Effector memory CD4-positive, alpha-beta T cell (primary cell): Measurements from ENCODE around the gene LYPD8.
"Not testable (repeated sequence)": the region's sequence is repeated elsewhere in the genome, so short reads cannot be mapped to it uniquely, and the experiment has no call there.

ENCODE experiments used
- DNase-seq, 3 donors: peaks; one replicate each; pipeline ENCODE4 v3.0.0-alpha.2; 2020
- H3K27ac ChIP-seq: 2 replicates; pipeline ENCODE4 v1.7.0; 2013; ENCODE audit warnings: mild to moderate bottlenecking, low read length, moderate library complexity; ENCODE audit not compliant: insufficient read depth, poor library complexity, severe bottlenecking
- H3K27me3 ChIP-seq: replicated peaks from 2 replicates; pipeline ENCODE4 v1.7.0; 2013; ENCODE audit warnings: mild to moderate bottlenecking, low read length; ENCODE audit not compliant: insufficient read depth, control insufficient read depth, poor library complexity, severe bottlenecking
- H3K36me3 ChIP-seq: 2 replicates; pipeline ENCODE4 v1.7.0; 2013; ENCODE audit warnings: mild to moderate bottlenecking, low read length, moderate library complexity; ENCODE audit not compliant: control insufficient read depth, insufficient read depth
- H3K4me1 ChIP-seq: 2 replicates; pipeline ENCODE4 v1.7.0; 2013; ENCODE audit warnings: low read length, mild to moderate bottlenecking; ENCODE audit not compliant: control insufficient read depth, insufficient read depth, poor library complexity, severe bottlenecking
- H3K4me3 ChIP-seq: 2 replicates; pipeline ENCODE4 v1.7.0; 2013; ENCODE audit warnings: low read length, low read depth, mild to moderate bottlenecking; ENCODE audit not compliant: insufficient read depth, poor library complexity, severe bottlenecking
- H3K9me3 ChIP-seq: 2 replicates; pipeline ENCODE4 v1.7.0; 2013; ENCODE audit warnings: mild to moderate bottlenecking, low read length, moderate library complexity; ENCODE audit not compliant: control insufficient read depth

The LYPD8 gene

GRCh38 chr1:248790456-248790855 is 34.9 kb upstream of the LYPD8 start:
- Histone ChIP-seq H3K9me3 (peaks cover 5% of the 10 kb centered on the region), H3K27me3 (no peaks in the 10 kb centered on the region), H3K4me3 (no peak overlapping the region), H3K36me3 (no peaks in the 10 kb centered on the region), H3K4me1 (no peaks in the 10 kb centered on the region), H3K27ac (no peak overlapping the region)
- DNase-seq, result no peak

DNA sequence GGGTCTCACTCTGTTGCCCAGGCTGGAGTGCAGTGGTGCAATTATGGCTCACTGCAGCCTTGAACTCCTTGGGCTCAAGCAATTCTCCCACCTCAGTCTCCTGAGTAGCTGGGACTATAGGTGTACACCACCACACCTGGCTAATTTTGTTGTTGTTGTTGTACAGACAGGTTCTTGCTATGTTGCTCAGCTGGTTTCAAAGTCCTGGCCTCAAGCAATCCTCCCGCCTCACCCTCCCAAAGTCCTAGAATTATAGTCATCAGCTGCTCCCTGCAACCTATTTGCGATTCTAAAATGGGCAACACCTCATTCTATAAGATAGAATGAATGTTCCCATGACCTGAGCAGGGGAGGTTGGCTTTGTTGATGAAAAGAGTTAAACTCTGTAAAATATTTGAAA is 33.8 kb upstream of the LYPD8 start:
- not testable (repeated sequence) for DNase-seq, H3K36me3 ChIP-seq, H3K4me1 ChIP-seq, H3K27ac ChIP-seq, H3K27me3 ChIP-seq, H3K4me3 ChIP-seq, H3K9me3 ChIP-seq

- no peaks in the 10 kb centered on the region for H3K36me3 ChIP-seq
- H3K9me3 ChIP-seq, result no peaks in the 10 kb centered on the region
- DNase-seq, result no peak
- H3K27ac ChIP-seq, result no peak overlapping the region
- no peaks in the 10 kb centered on the region for H3K4me1 ChIP-seq
- H3K4me3 ChIP-seq, result no peak overlapping the region
- H3K27me3 ChIP-seq, result no peaks in the 10 kb centered on the region
Measured at GRCh38 chr1:248788327-248788726, 32.8 kb upstream of the LYPD8 start.

DNA sequence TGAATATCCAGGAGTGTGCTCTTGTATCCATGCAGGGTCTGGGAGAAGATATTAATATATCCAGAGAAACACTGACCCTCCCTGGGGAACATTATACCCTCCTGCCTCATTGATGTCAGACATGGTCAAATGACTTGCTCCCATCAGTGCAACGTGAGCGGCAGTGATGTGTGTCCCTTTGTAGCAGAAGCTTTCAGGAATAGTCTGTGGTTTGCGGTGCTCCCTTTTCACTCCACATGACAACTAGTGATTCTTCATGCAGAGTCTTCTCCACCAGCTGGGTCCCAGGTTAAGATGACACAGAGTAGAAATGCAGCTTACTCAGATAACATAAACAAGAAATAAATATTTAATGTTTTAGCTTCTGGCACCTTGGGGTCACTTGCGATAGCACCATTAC is 31.9 kb upstream of the LYPD8 start:
- no peaks in the 10 kb centered on the region for H3K9me3 ChIP-seq
- H3K27me3 ChIP-seq, result no peaks in the 10 kb centered on the region
- H3K4me3 ChIP-seq, result no peak overlapping the region
- DNase-seq, result no peak
- H3K27ac ChIP-seq, result no peak overlapping the region
- no peaks in the 10 kb centered on the region for H3K4me1 ChIP-seq
- H3K36me3 ChIP-seq, result no peaks in the 10 kb centered on the region

GRCh38 chr1:248786156-248786555 is 30.6 kb upstream of the LYPD8 start:
- no peak overlapping the region for H3K4me3 ChIP-seq
- no peaks in the 10 kb centered on the region for H3K4me1 ChIP-seq
- no peak for DNase-seq
- no peaks in the 10 kb centered on the region for H3K9me3 ChIP-seq
- H3K27ac ChIP-seq, result no peak overlapping the region
- no peaks in the 10 kb centered on the region for H3K27me3 ChIP-seq
- H3K36me3 ChIP-seq, result no peaks in the 10 kb centered on the region

DNA sequence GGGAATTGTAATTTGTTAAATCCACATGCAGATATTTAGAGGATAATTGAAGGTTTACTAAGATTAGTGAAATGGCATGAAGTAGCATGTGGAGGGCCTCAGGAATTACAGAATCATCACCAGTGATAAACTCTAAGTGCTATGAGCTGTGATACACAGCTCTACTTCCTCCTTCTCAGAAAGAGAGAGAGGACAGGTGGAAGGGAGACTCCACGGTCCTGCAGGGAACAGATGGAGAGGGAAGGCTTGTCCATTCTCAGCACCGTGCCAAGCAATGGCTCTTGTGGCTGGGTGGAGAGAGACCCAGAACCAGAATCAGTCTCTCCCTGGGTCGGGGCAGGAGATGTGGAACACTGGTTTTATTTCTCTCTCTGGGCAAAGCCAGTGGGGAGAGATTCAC is 27.8 kb upstream of the LYPD8 start:
- no peaks in the 10 kb centered on the region for H3K9me3 ChIP-seq
- H3K27ac ChIP-seq, result no peak overlapping the region
- no peaks in the 10 kb centered on the region for H3K36me3 ChIP-seq
- H3K4me3 ChIP-seq, result no peak overlapping the region
- no peaks in the 10 kb centered on the region for H3K4me1 ChIP-seq
- DNase-seq, result no peak
- no peaks in the 10 kb centered on the region for H3K27me3 ChIP-seq

DNA sequence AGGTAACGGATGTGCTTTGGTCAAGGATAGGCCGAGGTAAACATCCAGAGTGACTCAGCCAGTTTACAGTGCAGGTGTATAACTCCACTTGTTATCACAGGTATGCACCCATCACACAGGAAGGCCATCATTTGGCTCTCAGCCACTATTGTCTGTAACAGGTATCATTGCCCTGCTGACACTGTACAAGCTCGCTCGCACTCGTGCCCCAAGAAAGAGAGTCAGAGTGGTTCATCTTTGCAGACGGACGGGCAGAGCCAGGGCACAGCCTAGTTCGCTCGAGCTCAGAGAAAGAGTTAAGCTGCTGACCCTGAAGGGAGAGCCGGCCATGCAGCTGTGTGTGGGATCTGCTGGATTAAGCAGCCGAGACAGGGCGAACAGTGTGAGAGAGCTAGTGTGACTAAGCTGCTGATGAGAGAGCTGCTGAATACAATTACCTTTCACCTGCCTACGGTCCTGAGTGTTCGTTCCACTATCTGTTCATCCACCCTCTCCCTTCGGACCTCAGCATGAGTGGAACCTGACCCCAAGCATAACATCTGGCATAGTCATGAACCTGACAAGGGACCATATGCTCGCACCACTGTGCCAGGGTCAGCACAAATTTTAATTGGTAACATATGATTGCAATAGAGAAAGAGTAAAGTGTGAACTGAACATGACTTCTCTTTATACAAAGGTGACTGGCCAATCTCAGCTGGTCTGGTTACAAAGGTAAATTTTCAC is 27.0 kb upstream of the LYPD8 start:
- H3K4me3 ChIP-seq, result no peak overlapping the region
- H3K4me1 ChIP-seq, result no peaks in the 10 kb centered on the region
- no peaks in the 10 kb centered on the region for H3K27me3 ChIP-seq
- no peak for DNase-seq
- no peak overlapping the region for H3K27ac ChIP-seq
- no peaks in the 10 kb centered on the region for H3K9me3 ChIP-seq
- no peaks in the 10 kb centered on the region for H3K36me3 ChIP-seq

GRCh38 chr1:248779350-248779749 is 23.8 kb upstream of the LYPD8 start:
- DNase-seq, result no peak
- no peak overlapping the region for H3K27ac ChIP-seq
- H3K27me3 ChIP-seq, result no peaks in the 10 kb centered on the region
- no peaks in the 10 kb centered on the region for H3K4me1 ChIP-seq
- H3K4me3 ChIP-seq, result no peak overlapping the region
- no peaks in the 10 kb centered on the region for H3K36me3 ChIP-seq
- H3K9me3 ChIP-seq, result no peaks in the 10 kb centered on the region

DNA sequence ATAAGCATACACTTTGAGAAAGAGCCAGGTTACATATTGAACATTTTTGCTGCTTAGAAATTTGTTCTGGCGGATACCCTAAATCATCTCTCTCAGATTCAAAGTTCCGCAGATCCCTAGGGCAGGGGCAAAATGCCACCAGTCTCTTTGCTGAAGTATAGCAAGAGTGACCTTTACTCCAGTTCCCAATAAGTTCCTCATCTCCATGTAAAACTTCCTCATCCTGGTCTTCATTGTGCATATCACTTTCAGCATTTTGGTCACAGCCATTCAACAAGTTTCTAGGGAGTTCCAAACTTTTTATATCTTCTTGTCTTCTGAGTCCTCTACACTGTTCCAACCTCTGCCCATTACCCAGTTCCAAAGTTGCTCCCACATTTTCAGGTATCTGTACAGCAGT is 23.3 kb upstream of the LYPD8 start:
- Histone ChIP-seq H3K4me3 (no peak overlapping the region), H3K27ac (no peak overlapping the region), H3K9me3 (no peaks in the 10 kb centered on the region), H3K27me3 (no peaks in the 10 kb centered on the region), H3K4me1 (no peaks in the 10 kb centered on the region), H3K36me3 (no peaks in the 10 kb centered on the region)
- no peak for DNase-seq

- no peaks in the 10 kb centered on the region for H3K4me1 ChIP-seq
- DNase-seq, result no peak
- H3K27me3 ChIP-seq, result no peaks in the 10 kb centered on the region
- H3K27ac ChIP-seq, result no peak overlapping the region
- H3K4me3 ChIP-seq, result no peak overlapping the region
- H3K36me3 ChIP-seq, result no peaks in the 10 kb centered on the region
- no peaks in the 10 kb centered on the region for H3K9me3 ChIP-seq
Measured at GRCh38 chr1:248776991-248777390, 21.4 kb upstream of the LYPD8 start.
